SHP77 (cell line): ENCODE measurements around the gene FAIM2.
A peak's percentile ranks its signal among the peaks of the same experiment; 100 is the strongest.
"Not testable (repeated sequence)": the region's sequence is repeated elsewhere in the genome, so short reads cannot be mapped to it uniquely, and the experiment has no call there.

Experiments used
- DNase-seq, 2 experiments: peaks; one replicate each; lab custom pipeline; 2025; lab: John Stamatoyannopoulos, UW

FAIM2 gene

DNA sequence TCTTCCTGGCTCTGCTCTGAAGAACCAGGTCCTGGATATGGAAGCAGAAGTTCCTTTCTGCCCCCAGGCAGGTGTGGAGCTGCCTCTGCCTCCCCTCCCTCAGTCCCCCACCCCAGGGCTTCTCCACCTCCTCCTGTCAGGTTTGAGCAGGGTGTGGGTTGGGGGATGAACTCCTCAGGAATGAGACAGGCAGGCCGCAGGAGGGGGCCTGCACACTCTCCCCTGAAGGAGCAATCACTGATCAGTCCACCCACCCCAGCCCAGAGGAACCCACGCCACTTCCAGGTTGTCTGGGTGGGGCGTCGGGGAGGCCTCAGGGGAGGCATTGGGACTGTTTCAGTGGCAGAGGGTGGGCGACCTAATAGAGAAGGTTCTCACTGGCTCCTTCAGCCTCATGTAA lies 26.6 kb downstream of the FAIM2 start:
- no peak for DNase-seq

DNA sequence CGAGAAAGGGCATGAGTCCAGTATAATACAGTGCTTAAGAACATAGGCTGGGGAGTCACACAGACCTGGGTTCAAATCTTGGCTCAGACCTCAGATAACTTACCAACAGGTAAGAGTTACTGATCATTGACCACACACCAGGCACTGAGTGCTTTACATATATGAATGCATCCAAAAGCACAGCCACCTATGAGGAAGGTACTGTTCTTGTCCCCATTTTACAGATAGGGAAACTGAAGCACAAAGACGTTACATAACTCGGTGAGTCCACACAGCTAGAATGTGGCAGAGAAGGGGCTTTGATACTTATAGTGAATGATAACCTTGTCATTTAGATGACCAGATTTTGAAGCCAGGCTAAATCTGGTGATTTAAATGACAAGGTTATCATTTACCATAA lies 27.6 kb downstream of the FAIM2 start:
- no peak for DNase-seq

DNA sequence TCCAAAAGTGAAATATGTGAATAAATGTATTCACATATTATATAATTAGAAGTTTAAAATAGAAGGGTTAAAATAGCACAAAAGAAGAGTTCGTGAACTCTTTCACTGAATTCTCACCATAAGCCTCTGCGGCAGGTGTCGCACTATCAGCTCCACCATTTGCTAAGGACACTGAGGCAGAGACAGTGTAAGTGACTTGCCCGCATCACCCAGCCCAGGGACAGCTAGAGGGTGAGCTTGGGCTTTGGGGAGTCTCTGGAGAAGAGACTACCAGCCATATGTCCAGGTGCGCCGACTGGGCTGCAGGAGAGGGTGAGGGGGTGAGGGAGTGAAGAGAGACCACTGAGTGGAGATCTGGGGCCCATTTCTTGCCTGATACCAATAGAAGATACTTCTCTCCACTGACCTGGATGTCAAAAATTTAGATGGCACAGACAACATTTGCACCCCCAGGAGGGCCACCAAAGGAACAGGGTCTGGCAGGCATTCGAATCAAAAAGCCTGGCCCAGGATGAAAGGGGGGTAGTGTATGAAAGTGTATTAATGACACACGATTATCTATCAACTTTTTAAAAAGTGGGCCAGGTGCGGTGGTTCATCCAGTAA lies 28.5 kb downstream of the FAIM2 start:
- no peak for DNase-seq

GRCh38 chr12:49874142-49874897 lies 29.4 kb downstream of the FAIM2 start:
- no peak for DNase-seq

GRCh38 chr12:49873361-49873934 lies 30.3 kb downstream of the FAIM2 start:
- no peak for DNase-seq

DNA sequence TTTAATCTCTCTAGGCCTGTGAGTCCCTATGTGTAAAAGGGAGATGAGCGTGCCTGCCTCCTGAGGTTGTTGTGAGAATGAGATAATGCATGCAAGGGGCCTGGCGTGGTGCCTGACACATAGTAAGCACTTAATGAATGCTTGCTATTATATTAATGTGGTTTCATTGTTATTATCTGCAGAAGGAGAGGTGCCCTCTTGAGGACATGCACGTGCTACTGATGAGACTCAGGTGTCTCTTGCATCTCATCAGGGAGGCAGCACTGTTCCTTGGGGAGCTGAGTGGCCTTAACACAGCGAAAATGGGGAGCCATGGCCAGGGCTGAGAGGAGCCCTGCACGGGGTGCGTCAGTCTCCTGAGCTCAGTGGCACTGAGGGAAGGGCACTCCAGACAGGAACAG lies 30.9 kb downstream of the FAIM2 start:
- no peak for DNase-seq

DNA sequence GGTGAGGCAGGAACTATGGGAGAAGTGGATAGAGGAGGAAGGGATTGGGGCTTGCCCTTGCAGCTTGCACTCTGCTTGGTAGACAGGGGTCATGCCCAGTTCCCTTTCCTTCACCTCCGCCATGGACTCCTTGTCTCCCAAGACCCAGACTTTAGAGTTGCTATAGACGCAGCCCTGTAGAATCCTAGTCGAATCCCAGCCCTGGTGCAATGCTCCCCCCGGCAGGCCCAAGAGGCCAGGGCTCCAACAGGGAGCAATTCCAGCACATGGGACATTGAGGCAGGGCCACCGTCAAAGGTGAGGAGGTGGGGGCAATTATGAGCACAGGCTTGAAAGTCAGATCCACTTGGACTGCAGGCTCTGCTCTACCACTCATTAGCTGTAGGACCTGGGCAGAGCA lies 31.3 kb downstream of the FAIM2 start:
- DNase-seq = no peak

GRCh38 chr12:49871811-49872251 lies 31.9 kb downstream of the FAIM2 start:
- DNase-seq = not testable (repeated sequence)

GRCh38 chr12:49871263-49871561 lies 32.5 kb downstream of the FAIM2 start:
- DNase-seq = no peak

DNA sequence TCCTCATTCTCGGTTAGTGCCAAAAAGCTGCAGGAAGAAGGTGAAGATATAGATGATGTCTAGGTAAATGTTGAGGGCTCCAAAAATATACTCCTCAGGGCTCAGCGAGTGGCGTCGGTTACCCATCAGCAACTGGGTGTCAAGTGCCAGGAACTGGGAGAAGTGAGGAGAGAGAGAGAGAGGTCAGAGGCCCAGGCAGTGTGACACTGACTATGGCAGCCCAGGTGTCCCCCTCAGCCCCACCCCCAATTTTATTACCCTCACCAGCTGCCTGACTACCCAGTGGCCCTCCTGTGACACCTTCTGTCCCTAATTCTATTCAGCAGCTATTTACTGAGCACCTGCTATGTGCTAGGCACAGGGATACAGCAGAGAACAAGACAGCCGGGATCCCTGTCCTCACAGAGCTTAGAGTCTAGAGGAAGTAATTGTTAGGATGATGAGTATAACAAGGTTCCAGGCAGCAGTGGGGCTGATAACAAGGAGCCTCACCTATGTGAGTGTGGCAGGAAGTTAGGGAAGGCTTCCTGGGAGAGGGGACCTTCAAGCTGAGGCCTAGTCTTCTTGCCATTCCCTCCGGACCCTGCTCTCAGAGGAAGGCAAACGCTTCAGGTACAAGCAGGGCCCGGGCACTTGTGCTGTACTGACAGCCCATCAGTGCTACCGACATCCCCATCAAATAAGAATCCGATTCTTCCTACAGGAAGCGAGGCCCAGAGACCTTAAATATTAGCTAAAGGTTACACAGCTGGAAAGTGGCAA lies 33.0 kb downstream of the FAIM2 start:
- DNase-seq = peak in 1 of 2 experiments; percentile 6

DNA sequence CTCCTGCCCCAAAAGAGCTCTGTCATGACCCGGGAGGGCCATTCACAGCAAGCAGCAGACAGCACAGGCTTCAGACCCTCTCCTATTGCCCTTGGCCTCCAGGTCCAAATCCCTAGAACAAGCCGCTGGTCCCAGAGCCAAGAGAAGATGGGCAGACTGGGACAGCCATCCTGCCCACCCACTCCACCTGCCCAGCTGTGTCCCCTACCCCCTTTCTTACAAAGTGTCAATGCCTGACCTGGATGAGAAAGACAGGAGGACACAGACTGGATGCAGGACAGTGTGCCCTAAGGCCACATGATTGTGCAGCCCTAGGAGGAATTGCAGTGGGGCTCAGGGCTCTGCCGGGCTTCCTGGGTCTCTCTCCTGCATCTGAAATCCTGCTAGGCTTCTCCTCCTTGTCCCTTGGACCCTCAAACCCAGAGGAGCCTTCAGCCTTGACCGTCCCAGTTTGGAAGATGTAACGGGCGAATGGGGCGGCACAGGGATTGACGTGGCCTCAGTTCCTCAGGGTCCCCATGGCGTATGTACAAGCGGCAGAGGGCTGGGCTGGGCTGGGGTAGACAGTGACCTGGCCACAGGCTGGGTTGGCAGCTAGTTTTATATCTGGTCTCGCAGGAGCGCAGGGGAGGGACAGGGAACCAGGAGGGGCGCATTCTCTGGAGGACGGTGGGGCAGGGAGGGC lies 33.7 kb downstream of the FAIM2 start:
- DNase-seq = no peak

GRCh38 chr12:49868952-49869815 lies 34.5 kb downstream of the FAIM2 start:
- peak; percentile 80 to 84 for DNase-seq

- no peak for DNase-seq
Measured at GRCh38 chr12:49868449-49868848, 35.3 kb downstream of the FAIM2 start.

- no peak for DNase-seq
Measured at GRCh38 chr12:49867570-49868341, 35.9 kb downstream of the FAIM2 start.

GRCh38 chr12:49866859-49867569 lies 36.7 kb downstream of the FAIM2 start:
- peak; percentile 44 to 52 for DNase-seq

- no peak for DNase-seq
Measured at GRCh38 chr12:49865782-49866135, 37.9 kb downstream of the FAIM2 start.

- no peak for DNase-seq
Measured at GRCh38 chr12:49865109-49865781, 38.5 kb downstream of the FAIM2 start.

DNA sequence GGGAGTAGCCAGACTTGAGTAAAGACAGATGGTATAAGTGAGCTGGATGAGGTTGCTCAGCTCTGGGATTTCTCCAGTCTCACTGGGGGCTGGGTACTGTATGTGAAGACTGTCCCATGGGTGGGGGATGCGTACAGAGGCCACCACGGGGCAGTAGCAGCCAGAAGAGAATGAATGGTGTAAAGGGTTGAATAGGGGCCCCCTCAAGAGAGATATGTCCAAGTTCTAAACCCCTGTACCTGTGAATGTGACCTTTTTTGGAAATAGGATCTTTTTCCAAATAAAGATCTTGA lies 39.0 kb downstream of the FAIM2 start:
- no peak for DNase-seq

DNA sequence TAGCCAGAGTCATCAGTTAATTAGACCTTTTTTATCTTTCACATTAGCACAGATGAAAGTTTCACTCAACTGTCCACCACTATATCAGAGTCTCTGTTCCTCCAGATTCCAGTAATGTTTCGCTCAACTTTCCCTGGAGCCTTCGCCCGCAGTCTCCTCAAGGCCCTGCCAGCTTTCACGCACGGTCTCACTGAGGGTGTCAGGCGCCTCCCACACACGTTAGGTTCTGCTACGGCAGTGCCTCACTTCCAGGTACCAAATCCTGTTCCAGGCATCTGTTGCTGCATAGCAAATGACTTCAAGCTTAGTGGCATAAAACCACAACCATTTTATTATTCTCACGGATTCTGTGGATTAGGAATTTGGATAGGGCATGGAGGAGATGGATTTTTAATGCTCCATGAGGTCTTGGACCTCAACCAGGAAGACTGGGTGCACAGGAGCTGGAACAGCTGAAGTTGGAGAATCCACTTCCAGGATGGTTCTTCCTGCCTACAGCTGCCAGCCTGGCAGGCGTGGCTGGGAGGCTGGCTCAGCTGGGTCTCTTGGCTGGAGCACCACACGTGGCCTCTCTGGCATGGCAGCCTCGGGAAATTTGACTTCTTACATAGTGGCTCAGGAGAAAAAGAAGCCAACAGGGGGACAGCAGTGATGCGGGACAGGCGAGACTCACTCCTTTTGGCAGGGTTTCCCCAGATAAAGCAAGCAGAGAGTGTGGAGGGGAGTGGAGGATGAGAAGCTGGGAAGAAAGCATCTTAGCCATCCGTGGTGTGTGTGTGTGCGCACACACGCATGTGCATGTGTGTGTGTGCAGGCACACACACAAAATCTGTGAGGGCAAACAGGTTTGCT lies 39.5 kb downstream of the FAIM2 start:
- DNase-seq = no peak
